GM23338 (cell line): Measurements from ENCODE around the gene FBN2. TPM values are rescaled to one million over a fixed set of nuclear protein-coding genes. Genes with fewer than 3 reads are reported as not detected.

ENCODE experiments used
- ATAC-seq: fragments of 200-7000 bp; cut with Tn5 transposase; 3 replicates; pipeline ENCODE4 v1.9.1; 2020
- DNase-seq: peaks from one replicate; pipeline ENCODE4 v3.0.0-alpha.2; 2015; ENCODE audit warnings: low spot score
- H2AFZ ChIP-seq: fragments of 200-600 bp; sonication (generic); 2 replicates; pipeline ENCODE4 v1.8.0; 2016; ENCODE audit warnings: antibody characterized with exemption, mild to moderate bottlenecking, moderate library complexity
- H3F3A ChIP-seq: fragments of 200-600 bp; sonication (generic); replicated peaks from 2 replicates; pipeline ENCODE4 v1.8.0; 2017; ENCODE audit warnings: antibody characterized with exemption, mixed run types, low read depth
- H3K27ac ChIP-seq: fragments of 200-600 bp; sonication (generic); 2 replicates; pipeline ENCODE4 v1.6.1; 2016; ENCODE audit warnings: low read depth
- H3K27me3 ChIP-seq: fragments of 200-600 bp; sonication (generic); 2 replicates; pipeline ENCODE4 v1.8.0; 2016; ENCODE audit warnings: mild to moderate bottlenecking, mixed run types, moderate library complexity; ENCODE audit not compliant: insufficient read depth
- H3K36me3 ChIP-seq: fragments of 200-600 bp; sonication (generic); 2 replicates; pipeline ENCODE4 v1.8.0; 2016; ENCODE audit warnings: mild to moderate bottlenecking; ENCODE audit not compliant: insufficient read depth
- H3K4me1 ChIP-seq: fragments of 200-600 bp; sonication (generic); 2 replicates; pipeline ENCODE4 v1.8.0; 2016; ENCODE audit warnings: mild to moderate bottlenecking, moderate library complexity; ENCODE audit not compliant: insufficient read depth
- H3K4me2 ChIP-seq: fragments of 200-600 bp; sonication (generic); 2 replicates; pipeline ENCODE4 v1.7.1; 2017; ENCODE audit warnings: mixed run types
- H3K4me3 ChIP-seq: fragments of 200-600 bp; sonication (generic); 2 replicates; pipeline ENCODE4 v1.6.1; 2016; ENCODE audit warnings: mixed run types
- H3K79me2 ChIP-seq: fragments of 200-600 bp; sonication (generic); replicated peaks from 2 replicates; pipeline ENCODE4 v1.8.0; 2017; ENCODE audit warnings: mild to moderate bottlenecking; ENCODE audit not compliant: insufficient read depth
- H3K9me2 ChIP-seq: fragments of 200-600 bp; sonication (generic); 2 replicates; pipeline ENCODE4 v1.8.0; 2017; ENCODE audit not compliant: insufficient read depth
- H4K20me1 ChIP-seq: fragments of 200-600 bp; sonication (generic); replicated peaks from 2 replicates; pipeline ENCODE4 v1.8.0; 2017; ENCODE audit warnings: mild to moderate bottlenecking; ENCODE audit not compliant: insufficient read depth
- H3K27ac Mint-ChIP-seq: 2 replicates; pipeline ENCODE4 v1.8.0; 2020; ENCODE audit warnings: inconsistent platforms, mild to moderate bottlenecking, moderate library complexity, mixed read lengths
- H3K27me3 Mint-ChIP-seq: 3 replicates; pipeline ENCODE4 v1.8.0; 2022; ENCODE audit warnings: low read depth, mild to moderate bottlenecking, moderate library complexity, mixed read lengths, inconsistent platforms; ENCODE audit not compliant: insufficient read depth, poor library complexity
- H3K36me3 Mint-ChIP-seq: 3 replicates; pipeline ENCODE4 v1.8.0; 2021; ENCODE audit warnings: low read depth, mild to moderate bottlenecking, inconsistent platforms, moderate library complexity, mixed read lengths
- H3K4me1 Mint-ChIP-seq: 3 replicates; pipeline ENCODE4 v1.8.0; 2020; ENCODE audit warnings: mild to moderate bottlenecking, inconsistent platforms, mixed read lengths
- H3K4me3 Mint-ChIP-seq: 3 replicates; pipeline ENCODE4 v1.8.0; 2021; ENCODE audit warnings: moderate library complexity, mild to moderate bottlenecking, inconsistent platforms, mixed read lengths
- H3K9me3 Mint-ChIP-seq: 3 replicates; pipeline ENCODE4 v1.8.0; 2020; ENCODE audit warnings: moderate library complexity, mild to moderate bottlenecking, inconsistent platforms, mixed read lengths
- EZH2 ChIP-seq: fragments of 200-600 bp; sonication (generic); IDR thresholded peaks from one replicate; pipeline ENCODE4 v1.8.0; 2017; ENCODE audit warnings: antibody characterized with exemption, mild to moderate bottlenecking, low read depth; ENCODE audit not compliant: unreplicated experiment
- EZH2phosphoT487 ChIP-seq: fragments of 200-600 bp; sonication (generic); IDR thresholded peaks from one replicate; pipeline ENCODE4 v1.8.1; 2018; ENCODE audit warnings: antibody characterized with exemption; ENCODE audit not compliant: unreplicated experiment
- JUNB ChIP-seq: IDR thresholded peaks from one replicate; pipeline ENCODE4 v1.6.1; 2016; ENCODE audit warnings: antibody characterized with exemption; ENCODE audit not compliant: unreplicated experiment
- NANOG ChIP-seq: IDR thresholded peaks from 2 replicates; pipeline ENCODE4 v1.6.1; 2016; ENCODE audit warnings: antibody characterized with exemption, borderline replicate concordance
- POLR2AphosphoS5 ChIP-seq: IDR thresholded peaks from 2 replicates; pipeline ENCODE4 v1.6.1; 2016; ENCODE audit warnings: antibody characterized with exemption, low read depth
- STAT1 ChIP-seq: IDR thresholded peaks from one replicate; pipeline ENCODE4 v1.6.1; 2016; ENCODE audit warnings: antibody characterized with exemption; ENCODE audit not compliant: unreplicated experiment
- ZNF114 ChIP-seq: fragments of 250-450 bp; sonication (Bioruptor Pico); IDR thresholded peaks from 2 replicates; pipeline ENCODE4 v1.5.0; 2020; ENCODE audit warnings: mild to moderate bottlenecking, moderate library complexity
- ZNF462 ChIP-seq: fragments of 250-450 bp; sonication (Bioruptor Pico); IDR thresholded peaks from 2 replicates; pipeline ENCODE4 v1.5.0; 2020; ENCODE audit warnings: mild to moderate bottlenecking, moderate library complexity
- polyA plus RNA-seq: library from polyadenylated mRNA; unstranded; fragments of >200 nt; fragmentation: Nextera tagmentation; extraction: Ambion mirVana; gene quantifications from 2 replicates; pipeline ENCODE4 v1.2.1, GENCODE V29; 2016
- total RNA-seq: library from RNA; depleted of rRNA; stranded (reverse); fragments of >200 nt; shearing (Covaris generic); gene quantifications from 2 replicates; pipeline ENCODE4 v1.2.3, GENCODE V29; 2014
- TF ChIP-seq, protein P1 (sequence below): IDR thresholded peaks from 2 replicates; pipeline ENCODE4 v1.6.1; 2016; ENCODE audit warnings: antibody characterized with exemption
- TF ChIP-seq, protein P2 (sequence below), 2 experiments: fragments of 200-600 bp in 1 of 2; sonication (generic) in 1 of 2; conservative IDR thresholded peaks; 2 replicates each; pipeline versions ENCODE4 v1.5.1 to v1.6.1; 2016 to 2017; ENCODE audit warnings: antibody characterized with exemption in 2 of 2, low read depth in 2 of 2, mild to moderate bottlenecking in 2 of 2, moderate library complexity in 1 of 2

The FBN2 gene
- total and polyA plus RNA-seq, 2 experiments from 2014 or later: 2.6 to 13.6 TPM

DNA sequence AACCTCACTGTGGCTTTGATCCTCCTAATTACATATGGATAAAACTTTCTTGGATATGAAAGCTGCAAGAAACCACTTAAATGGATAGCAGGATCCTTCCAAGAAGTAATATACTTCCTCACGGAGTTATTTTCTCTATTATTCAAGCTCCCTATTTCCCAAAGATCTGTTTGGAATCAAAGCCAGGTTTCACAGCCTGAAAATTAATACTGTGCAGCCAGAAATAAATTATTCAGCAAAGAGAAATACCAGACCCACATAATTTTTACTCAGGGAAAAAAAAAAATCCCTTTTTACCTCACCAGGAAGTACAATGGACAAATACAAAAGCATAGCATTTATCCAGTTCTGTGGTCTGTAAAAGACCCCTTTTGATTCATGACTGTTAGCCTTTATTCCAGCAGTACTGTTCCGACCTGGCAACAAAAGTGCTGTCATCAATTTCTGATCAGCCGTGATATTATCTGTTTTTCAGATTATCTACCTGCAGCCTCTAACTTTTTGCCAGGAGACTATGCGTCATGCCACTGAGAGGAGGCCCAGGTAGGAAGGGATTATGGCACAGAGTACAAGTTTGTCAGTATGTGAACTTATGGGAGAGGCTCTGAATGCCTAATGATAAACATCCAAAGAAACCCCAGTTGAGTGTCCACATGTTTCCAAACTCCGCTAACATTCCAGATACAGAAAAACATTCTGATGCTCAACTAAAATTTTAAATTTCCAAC lies 57.0 kb downstream of the FBN2 start (continued):
- no peak for TF ChIP-seq ZNF462 (CRISPR knock-in tag)
- no peak for TF ChIP-seq NANOG
- TF ChIP-seq, protein P1, sequence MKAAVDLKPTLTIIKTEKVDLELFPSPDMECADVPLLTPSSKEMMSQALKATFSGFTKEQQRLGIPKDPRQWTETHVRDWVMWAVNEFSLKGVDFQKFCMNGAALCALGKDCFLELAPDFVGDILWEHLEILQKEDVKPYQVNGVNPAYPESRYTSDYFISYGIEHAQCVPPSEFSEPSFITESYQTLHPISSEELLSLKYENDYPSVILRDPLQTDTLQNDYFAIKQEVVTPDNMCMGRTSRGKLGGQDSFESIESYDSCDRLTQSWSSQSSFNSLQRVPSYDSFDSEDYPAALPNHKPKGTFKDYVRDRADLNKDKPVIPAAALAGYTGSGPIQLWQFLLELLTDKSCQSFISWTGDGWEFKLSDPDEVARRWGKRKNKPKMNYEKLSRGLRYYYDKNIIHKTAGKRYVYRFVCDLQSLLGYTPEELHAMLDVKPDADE: no peak

- Histone ChIP-seq H3K4me1 (no peaks in the 10 kb centered on the region), H2AFZ (no peak overlapping the region), H3K4me3 (no peak overlapping the region), H3K79me2 (no peaks in the 10 kb centered on the region), H3K36me3 (no peaks in the 10 kb centered on the region), H4K20me1 (no peaks in the 10 kb centered on the region), H3K27ac (no peak overlapping the region), H3K9me2 (no peaks in the 10 kb centered on the region), H3F3A (no peaks in the 10 kb centered on the region), H3K4me2 (no peak overlapping the region), H3K27me3 (no peaks in the 10 kb centered on the region)
- TF ChIP-seq, protein P1: no peak
- TF ChIP-seq EZH2phosphoT487: no peak
- TF ChIP-seq POLR2AphosphoS5: no peak
- TF ChIP-seq, protein P2, sequence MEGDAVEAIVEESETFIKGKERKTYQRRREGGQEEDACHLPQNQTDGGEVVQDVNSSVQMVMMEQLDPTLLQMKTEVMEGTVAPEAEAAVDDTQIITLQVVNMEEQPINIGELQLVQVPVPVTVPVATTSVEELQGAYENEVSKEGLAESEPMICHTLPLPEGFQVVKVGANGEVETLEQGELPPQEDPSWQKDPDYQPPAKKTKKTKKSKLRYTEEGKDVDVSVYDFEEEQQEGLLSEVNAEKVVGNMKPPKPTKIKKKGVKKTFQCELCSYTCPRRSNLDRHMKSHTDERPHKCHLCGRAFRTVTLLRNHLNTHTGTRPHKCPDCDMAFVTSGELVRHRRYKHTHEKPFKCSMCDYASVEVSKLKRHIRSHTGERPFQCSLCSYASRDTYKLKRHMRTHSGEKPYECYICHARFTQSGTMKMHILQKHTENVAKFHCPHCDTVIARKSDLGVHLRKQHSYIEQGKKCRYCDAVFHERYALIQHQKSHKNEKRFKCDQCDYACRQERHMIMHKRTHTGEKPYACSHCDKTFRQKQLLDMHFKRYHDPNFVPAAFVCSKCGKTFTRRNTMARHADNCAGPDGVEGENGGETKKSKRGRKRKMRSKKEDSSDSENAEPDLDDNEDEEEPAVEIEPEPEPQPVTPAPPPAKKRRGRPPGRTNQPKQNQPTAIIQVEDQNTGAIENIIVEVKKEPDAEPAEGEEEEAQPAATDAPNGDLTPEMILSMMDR (conservative IDR thresholded peaks at IDR 0.05; ENCODE audit: low read depth in 2 of 2): no peak
- no peak for TF ChIP-seq STAT1
- no peak for TF ChIP-seq JUNB
- TF ChIP-seq EZH2: no peak
- TF ChIP-seq ZNF114 (CRISPR knock-in tag): no peak
- no peak for ATAC-seq
- no peak for DNase-seq
- Mint-ChIP-seq H3K4me1 (no peaks in the 10 kb centered on the region), H3K4me3 (no peak overlapping the region), H3K27ac (no peak overlapping the region), H3K27me3 (peaks cover 2% of the 10 kb centered on the region), H3K36me3 (no peaks in the 10 kb centered on the region), H3K9me3 (no peaks in the 10 kb centered on the region)
These were observed 57.9 kb downstream of the FBN2 start for GRCh38 chr5:128480158-128480557.
